ENCODE results near the gene MBD5. TPM values are rescaled to one million over a fixed set of nuclear protein-coding genes. Genes with fewer than 3 reads are reported as not detected.

The MBD5 gene
- total and polyA plus RNA-seq, 2 donors (not counting 1 experiment from before 2014, with no cell fraction given) = 10.9 to 69.7 TPM

DNA sequence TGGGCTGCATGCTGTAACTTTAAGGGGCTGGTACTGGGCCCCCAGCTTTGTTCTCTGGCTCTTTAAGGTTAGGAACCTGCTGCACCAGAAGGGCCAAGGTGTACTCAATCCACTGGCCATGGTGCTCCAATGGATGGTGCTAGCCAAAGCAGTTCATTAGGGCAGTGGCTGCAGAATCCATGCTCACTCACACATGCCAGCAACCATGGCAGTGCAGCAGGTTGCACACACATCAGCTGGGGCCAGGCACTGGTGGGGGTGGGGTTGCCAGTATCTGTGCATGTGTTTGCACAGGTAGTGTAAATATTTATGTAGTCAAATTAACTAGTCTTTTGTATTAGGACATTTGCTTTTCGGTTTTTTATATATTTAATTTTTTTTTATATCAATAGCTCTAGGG, 395.4 kb downstream of the MBD5 start:
- TF ChIP-seq, protein P1, sequence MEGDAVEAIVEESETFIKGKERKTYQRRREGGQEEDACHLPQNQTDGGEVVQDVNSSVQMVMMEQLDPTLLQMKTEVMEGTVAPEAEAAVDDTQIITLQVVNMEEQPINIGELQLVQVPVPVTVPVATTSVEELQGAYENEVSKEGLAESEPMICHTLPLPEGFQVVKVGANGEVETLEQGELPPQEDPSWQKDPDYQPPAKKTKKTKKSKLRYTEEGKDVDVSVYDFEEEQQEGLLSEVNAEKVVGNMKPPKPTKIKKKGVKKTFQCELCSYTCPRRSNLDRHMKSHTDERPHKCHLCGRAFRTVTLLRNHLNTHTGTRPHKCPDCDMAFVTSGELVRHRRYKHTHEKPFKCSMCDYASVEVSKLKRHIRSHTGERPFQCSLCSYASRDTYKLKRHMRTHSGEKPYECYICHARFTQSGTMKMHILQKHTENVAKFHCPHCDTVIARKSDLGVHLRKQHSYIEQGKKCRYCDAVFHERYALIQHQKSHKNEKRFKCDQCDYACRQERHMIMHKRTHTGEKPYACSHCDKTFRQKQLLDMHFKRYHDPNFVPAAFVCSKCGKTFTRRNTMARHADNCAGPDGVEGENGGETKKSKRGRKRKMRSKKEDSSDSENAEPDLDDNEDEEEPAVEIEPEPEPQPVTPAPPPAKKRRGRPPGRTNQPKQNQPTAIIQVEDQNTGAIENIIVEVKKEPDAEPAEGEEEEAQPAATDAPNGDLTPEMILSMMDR (IDR thresholded peaks at IDR 0.05) = no peak
- no peak for TF ChIP-seq EZH2 (IDR thresholded peaks at IDR 0.05; ENCODE audit: borderline replicate concordance, insufficient read depth, low read depth, low read length, poor library complexity, severe bottlenecking)
- Histone ChIP-seq H4K20me1 (ENCODE audit: control insufficient read depth, insufficient read depth, low read length, poor library complexity, severe bottlenecking) (no peaks in the 10 kb centered on the region), H3K9ac (ENCODE audit: low read length) (no peak overlapping the region), H3K4me1 (ENCODE audit: control insufficient read depth in 2 of 2, insufficient read depth in 2 of 2, low read length in 2 of 2) (no peaks in the 10 kb centered on the region), H3K27ac (ENCODE audit: low read length in 2 of 2) (no peak overlapping the region), H3K9me3 (ENCODE audit: control extremely low read depth in 1 of 3, control insufficient read depth in 2 of 3, insufficient read depth in 1 of 3, low read length in 2 of 3) (peaks cover 4 to 18% (median 16%) of the 10 kb centered on the region in 3 donors), H3K36me3 (replicated peaks in 1 of 2; ENCODE audit: control extremely low read depth in 1 of 2, control insufficient read depth in 1 of 2, extremely low read depth in 1 of 2, insufficient read depth in 2 of 2, low read length in 1 of 2) (no peaks in the 10 kb centered on the region), H3K27me3 (replicated peaks in 1 of 4; ENCODE audit: control extremely low read depth in 1 of 4, control insufficient read depth in 3 of 4, insufficient read depth in 4 of 4, low read length in 3 of 4) (no peaks in the 10 kb centered on the region), H3K79me2 (ENCODE audit: control insufficient read depth, insufficient read depth, low read length) (no peaks in the 10 kb centered on the region), H3K4me2 (replicated peaks; ENCODE audit: low read depth, low read length, poor library complexity, severe bottlenecking) (no peak overlapping the region), H2AFZ (ENCODE audit: insufficient read depth, low read depth, low read length, poor library complexity, severe bottlenecking) (no peak overlapping the region), H3K4me3 (ENCODE audit: control extremely low read depth in 1 of 5, extremely low read depth in 1 of 5, insufficient read depth in 1 of 5, low read depth in 2 of 5, low read length in 4 of 5) (no peak overlapping the region)
- ATAC-seq (ENCODE audit: low read depth) (no peak), DNase-seq (no peak)
- intact Hi-C loops (cut with micrococcal nuclease) = no loop called here
- Mint-ChIP-seq H3K9me3 (ENCODE audit: insufficient read depth) (peaks cover 25% of the 10 kb centered on the region), H3K4me1 (peaks cover 3% of the 10 kb centered on the region), H3K27ac (no peak overlapping the region), H3K27me3 (no peaks in the 10 kb centered on the region), H3K4me3 (no peak overlapping the region)
- ChIA-PET CTCF (no interaction called here), POLR2A (no interaction called here)
- WGBS (ENCODE audit: insufficient coverage) = no CpG with 5 or more reads among the region's 1 CpG

- ATAC-seq (ENCODE audit: low read depth) = no peak
- Histone ChIP-seq H3K79me2 (ENCODE audit: control insufficient read depth, insufficient read depth, low read length) (no peaks in the 10 kb centered on the region), H3K9ac (ENCODE audit: low read length) (no peak overlapping the region), H3K9me3 (ENCODE audit: control extremely low read depth in 1 of 3, control insufficient read depth in 2 of 3, insufficient read depth in 1 of 3, low read length in 2 of 3) (peaks cover 0 to 1% (median 0%) of the 10 kb centered on the region in 3 donors), H3K27ac (ENCODE audit: low read length in 2 of 2) (no peak overlapping the region), H4K20me1 (ENCODE audit: control insufficient read depth, insufficient read depth, low read length, poor library complexity, severe bottlenecking) (no peaks in the 10 kb centered on the region), H3K36me3 (replicated peaks in 1 of 2; ENCODE audit: control extremely low read depth in 1 of 2, control insufficient read depth in 1 of 2, extremely low read depth in 1 of 2, insufficient read depth in 2 of 2, low read length in 1 of 2) (no peaks in the 10 kb centered on the region), H3K4me2 (replicated peaks; ENCODE audit: low read depth, low read length, poor library complexity, severe bottlenecking) (no peak overlapping the region), H3K4me3 (ENCODE audit: control extremely low read depth in 1 of 5, extremely low read depth in 1 of 5, insufficient read depth in 1 of 5, low read depth in 2 of 5, low read length in 4 of 5) (no peak overlapping the region), H2AFZ (ENCODE audit: insufficient read depth, low read depth, low read length, poor library complexity, severe bottlenecking) (no peak overlapping the region), H3K4me1 (ENCODE audit: control insufficient read depth in 2 of 2, insufficient read depth in 2 of 2, low read length in 2 of 2) (no peaks in the 10 kb centered on the region), H3K27me3 (replicated peaks in 1 of 4; ENCODE audit: control extremely low read depth in 1 of 4, control insufficient read depth in 3 of 4, insufficient read depth in 4 of 4, low read length in 3 of 4) (no peaks in the 10 kb centered on the region)
- intact Hi-C loops (cut with micrococcal nuclease) = no loop called here
- DNase-seq = no peak
- H3K9me3 Mint-ChIP-seq (ENCODE audit: insufficient read depth) = peaks cover 8% of the 10 kb centered on the region
- no peaks in the 10 kb centered on the region for H3K27me3 Mint-ChIP-seq
- TF ChIP-seq EZH2 (IDR thresholded peaks at IDR 0.05; ENCODE audit: borderline replicate concordance, insufficient read depth, low read depth, low read length, poor library complexity, severe bottlenecking) = no peak
- TF ChIP-seq, protein P1 (IDR thresholded peaks at IDR 0.05) = no peak
- H3K4me3 Mint-ChIP-seq = no peak overlapping the region
- POLR2A ChIA-PET = no interaction called here
- H3K27ac Mint-ChIP-seq = no peak overlapping the region
- CTCF ChIA-PET = no interaction called here
- H3K4me1 Mint-ChIP-seq = no peaks in the 10 kb centered on the region
- WGBS (ENCODE audit: insufficient coverage) = no CpG with 5 or more reads among the region's 1 CpG
Measured at GRCh38 chr2:148430101-148430500, 409.2 kb downstream of the MBD5 start.
